Measurements from ENCODE around the gene AGBL5. TPM values are rescaled to one million over a fixed set of nuclear protein-coding genes. Genes with fewer than 3 reads are reported as not detected.
A peak's percentile ranks its signal among the peaks of the same experiment; 100 is the strongest.

Gene AGBL5
- total and polyA plus RNA-seq, 4 donors, result 11.5 to 16.7 (median 14.6) TPM

DNA sequence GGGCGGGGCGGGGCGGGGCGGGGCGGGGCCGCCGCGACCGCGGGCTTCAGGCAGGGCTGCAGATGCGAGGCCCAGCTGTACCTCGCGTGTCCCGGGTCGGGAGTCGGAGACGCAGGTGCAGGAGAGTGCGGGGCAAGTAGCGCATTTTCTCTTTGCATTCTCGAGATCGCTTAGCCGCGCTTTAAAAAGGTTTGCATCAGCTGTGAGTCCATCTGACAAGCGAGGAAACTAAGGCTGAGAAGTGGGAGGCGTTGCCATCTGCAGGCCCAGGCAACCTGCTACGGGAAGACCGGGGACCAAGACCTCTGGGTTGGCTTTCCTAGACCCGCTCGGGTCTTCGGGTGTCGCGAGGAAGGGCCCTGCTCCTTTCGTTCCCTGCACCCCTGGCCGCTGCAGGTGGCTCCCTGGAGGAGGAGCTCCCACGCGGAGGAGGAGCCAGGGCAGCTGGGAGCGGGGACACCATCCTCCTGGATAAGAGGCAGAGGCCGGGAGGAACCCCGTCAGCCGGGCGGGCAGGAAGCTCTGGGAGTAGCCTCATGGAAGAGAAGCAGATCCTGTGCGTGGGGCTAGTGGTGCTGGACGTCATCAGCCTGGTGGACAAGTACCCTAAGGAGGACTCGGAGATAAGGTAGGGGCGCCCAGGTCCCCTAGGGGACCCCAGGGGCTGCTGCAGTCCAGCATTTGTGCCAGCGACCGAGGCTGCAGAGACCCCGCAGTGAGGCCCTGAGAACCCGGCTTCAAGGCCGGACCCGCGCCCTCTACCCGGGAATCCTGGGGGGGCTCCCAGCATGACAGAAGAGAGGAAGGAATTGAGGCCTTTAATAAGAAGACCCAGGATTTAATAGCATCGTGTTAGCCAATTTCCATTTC, 35.5 kb downstream of the AGBL5 start, which contains the start of gene KHK:
Gene KHK, plus strand, starts transcription at position 49 of the 870 bp plus-strand sequence. Its CDS starts 488 bp downstream, at position 537.
- peak; percentile 75 to 85 for DNase-seq
- Histone ChIP-seq H3K4me1 (ENCODE audit: control insufficient read depth in 1 of 2, insufficient read depth in 2 of 2, low read length in 2 of 2) (no peaks in the 10 kb centered on the region), H3K36me3 (ENCODE audit: control insufficient read depth in 1 of 2, insufficient read depth in 2 of 2, low read length in 1 of 2) (peaks cover 0 to 2% of the 10 kb centered on the region in 2 donors), H3K4me3 (ENCODE audit: low read length in 2 of 2) (peak within 1 kb of the TSS; percentile 21 to 56), H3K27me3 (ENCODE audit: control insufficient read depth in 1 of 2, insufficient read depth in 2 of 2, low read length in 1 of 2) (no peaks in the 10 kb centered on the region), H3K9me3 (ENCODE audit: control insufficient read depth, low read length) (no peaks in the 10 kb centered on the region), H3K27ac (ENCODE audit: low read depth in 1 of 2, low read length in 2 of 2) (peak within 1 kb of the TSS in 1 of 2 donors; percentile 70)
- ATAC-seq (ENCODE audit: low FRiP score), result peak; percentile 3
- 7 to 9% methylated on average over 50 to 54 of the region's 54 CpGs for WGBS, 2 donors
- intact Hi-C loops (cut with DNase I), result loop anchor here (5.0 kb wide), 3 partner anchors 35 to 125 kb away; partner anchors contain the start of genes AGBL5 (in 1 of the 2) and PREB (in 1 of the 2)

DNA sequence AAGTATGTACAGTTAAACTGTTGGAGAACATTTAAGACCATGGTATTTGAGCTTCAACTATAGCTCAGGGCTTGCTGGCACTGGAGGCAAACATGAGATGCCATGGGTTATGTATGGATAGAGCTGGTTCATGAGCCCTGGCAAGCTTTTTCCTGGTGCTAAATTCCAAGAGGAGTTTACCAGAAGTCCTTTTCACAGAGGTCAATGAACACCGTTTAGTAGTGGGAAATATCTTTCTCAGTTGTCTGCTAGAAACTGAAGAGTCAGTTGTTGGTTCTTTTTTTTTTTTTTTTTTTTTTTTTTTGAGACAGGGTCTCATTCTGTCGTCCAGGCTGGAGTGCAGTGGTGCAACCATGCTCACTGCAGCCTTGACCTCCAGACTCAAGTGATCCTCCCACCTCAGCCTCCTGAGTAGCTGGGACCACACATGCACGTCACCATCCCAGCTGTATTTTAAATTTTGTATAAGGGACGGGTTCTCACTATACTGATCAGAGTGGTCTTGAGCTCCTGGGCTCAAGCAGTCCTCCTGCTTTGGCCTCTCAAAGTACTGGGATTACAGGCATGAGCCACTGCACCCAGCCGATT, 36.4 kb downstream of the AGBL5 start:
- Histone ChIP-seq H3K27ac (ENCODE audit: low read depth in 1 of 2, low read length in 2 of 2) (no peak overlapping the region), H3K27me3 (ENCODE audit: control insufficient read depth in 1 of 2, insufficient read depth in 2 of 2, low read length in 1 of 2) (no peaks in the 10 kb centered on the region), H3K9me3 (ENCODE audit: control insufficient read depth, low read length) (no peaks in the 10 kb centered on the region), H3K36me3 (ENCODE audit: control insufficient read depth in 1 of 2, insufficient read depth in 2 of 2, low read length in 1 of 2) (no peaks in the 10 kb centered on the region), H3K4me1 (ENCODE audit: control insufficient read depth in 1 of 2, insufficient read depth in 2 of 2, low read length in 2 of 2) (no peaks in the 10 kb centered on the region), H3K4me3 (ENCODE audit: low read length in 2 of 2) (no peak overlapping the region)
- 81 to 82% methylated on average over 5 of the region's 5 CpGs for WGBS, 2 donors
- intact Hi-C loops (cut with DNase I), result loop anchor here (5.0 kb wide), 3 partner anchors 36 to 126 kb away; partner anchors contain the start of genes AGBL5 (in 1 of the 2) and PREB (in 1 of the 2)
- ATAC-seq (ENCODE audit: low FRiP score) (no peak), DNase-seq (no peak)

GRCh38 chr2:27088634-27089033, 37.2 kb downstream of the AGBL5 start:
- Histone ChIP-seq H3K9me3 (ENCODE audit: control insufficient read depth, low read length) (no peaks in the 10 kb centered on the region), H3K27ac (ENCODE audit: low read depth in 1 of 2, low read length in 2 of 2) (no peak overlapping the region), H3K36me3 (ENCODE audit: control insufficient read depth in 1 of 2, insufficient read depth in 2 of 2, low read length in 1 of 2) (no peaks in the 10 kb centered on the region), H3K27me3 (ENCODE audit: control insufficient read depth in 1 of 2, insufficient read depth in 2 of 2, low read length in 1 of 2) (no peaks in the 10 kb centered on the region), H3K4me1 (ENCODE audit: control insufficient read depth in 1 of 2, insufficient read depth in 2 of 2, low read length in 2 of 2) (no peaks in the 10 kb centered on the region), H3K4me3 (ENCODE audit: low read length in 2 of 2) (no peak overlapping the region)
- DNase-seq, result no peak
- 92 to 94% methylated on average over 6 of the region's 6 CpGs for WGBS, 2 donors
- intact Hi-C loops (cut with DNase I), result loop anchor here (5.0 kb wide), 3 partner anchors 36 to 126 kb away; partner anchors contain the start of genes AGBL5 (in 1 of the 2) and PREB (in 1 of the 2)
- ATAC-seq (ENCODE audit: low FRiP score), result no peak

GRCh38 chr2:27089111-27089954, 37.9 kb downstream of the AGBL5 start:
- H3K9me3 ChIP-seq (ENCODE audit: control insufficient read depth, low read length), result no peaks in the 10 kb centered on the region
- ATAC-seq (ENCODE audit: low FRiP score) (no peak), DNase-seq (no peak)
- no peak overlapping the region for H3K27ac ChIP-seq (ENCODE audit: low read depth in 1 of 2, low read length in 2 of 2)
- no peaks in the 10 kb centered on the region for H3K4me1 ChIP-seq (ENCODE audit: control insufficient read depth in 1 of 2, insufficient read depth in 2 of 2, low read length in 2 of 2)
- H3K27me3 ChIP-seq (ENCODE audit: control insufficient read depth in 1 of 2, insufficient read depth in 2 of 2, low read length in 1 of 2), result no peaks in the 10 kb centered on the region
- H3K36me3 ChIP-seq (ENCODE audit: control insufficient read depth in 1 of 2, insufficient read depth in 2 of 2, low read length in 1 of 2), result no peaks in the 10 kb centered on the region
- intact Hi-C loops (cut with DNase I), result loop anchor here (5.0 kb wide), 3 partner anchors 37 to 127 kb away; partner anchors contain the start of genes AGBL5 (in 1 of the 2) and PREB (in 1 of the 2)
- WGBS, 2 donors, result 89 to 91% methylated on average over 14 of the region's 14 CpGs
- no peak overlapping the region for H3K4me3 ChIP-seq (ENCODE audit: low read length in 2 of 2)

DNA sequence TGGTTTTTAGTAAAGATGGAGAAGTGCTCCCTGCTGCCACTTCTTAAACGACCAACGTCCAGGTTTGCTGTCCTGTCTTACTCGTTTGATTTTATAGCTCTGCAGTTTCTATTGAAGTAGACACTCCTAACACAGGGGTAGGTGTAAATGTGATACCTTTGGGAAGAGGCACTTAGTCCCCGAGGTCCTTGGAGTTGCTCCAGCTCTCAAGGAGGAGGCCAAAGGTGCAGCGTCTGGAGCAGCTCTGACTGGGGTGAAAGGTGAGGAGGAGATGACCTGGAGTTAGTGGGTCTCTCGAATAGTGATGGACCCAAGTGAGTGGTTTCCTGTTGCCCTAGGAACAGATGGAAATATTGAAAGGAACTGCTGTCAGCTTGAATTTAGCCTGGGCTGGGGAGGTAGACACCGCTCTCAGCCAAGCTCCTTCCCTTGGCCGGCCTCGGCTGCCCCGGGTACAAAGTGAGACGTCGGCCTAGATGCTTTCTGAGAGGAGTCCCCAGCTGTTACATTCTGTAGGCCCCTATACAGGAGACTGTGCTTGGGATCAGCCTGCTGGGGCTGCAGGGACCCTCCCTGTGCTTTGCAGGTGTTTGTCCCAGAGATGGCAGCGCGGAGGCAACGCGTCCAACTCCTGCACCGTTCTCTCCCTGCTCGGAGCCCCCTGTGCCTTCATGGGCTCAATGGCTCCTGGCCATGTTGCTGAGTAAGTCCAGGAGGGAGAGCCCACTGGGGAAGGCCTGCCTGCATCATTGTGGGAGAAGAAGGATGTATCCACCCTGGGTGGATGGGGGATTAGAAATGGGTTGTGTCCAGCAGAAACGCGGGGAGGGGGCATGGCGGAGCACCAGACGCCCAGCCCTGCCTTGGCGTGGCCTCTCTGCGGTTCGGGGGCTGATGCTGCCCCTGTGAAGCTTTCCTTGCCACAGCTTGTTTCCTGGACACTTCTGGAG, 40.6 kb downstream of the AGBL5 start:
- no peak for ATAC-seq (ENCODE audit: low FRiP score)
- Histone ChIP-seq H3K36me3 (ENCODE audit: control insufficient read depth in 1 of 2, insufficient read depth in 2 of 2, low read length in 1 of 2) (no peaks in the 10 kb centered on the region), H3K27ac (ENCODE audit: low read depth in 1 of 2, low read length in 2 of 2) (no peak overlapping the region), H3K27me3 (ENCODE audit: control insufficient read depth in 1 of 2, insufficient read depth in 2 of 2, low read length in 1 of 2) (no peaks in the 10 kb centered on the region), H3K9me3 (ENCODE audit: control insufficient read depth, low read length) (no peaks in the 10 kb centered on the region), H3K4me1 (ENCODE audit: control insufficient read depth in 1 of 2, insufficient read depth in 2 of 2, low read length in 2 of 2) (no peaks in the 10 kb centered on the region), H3K4me3 (ENCODE audit: low read length in 2 of 2) (no peak overlapping the region)
- DNase-seq, result peak in 1 of 2 donors; percentile 62
- WGBS, 2 donors, result 81 to 83% methylated on average over 25 of the region's 25 CpGs
- intact Hi-C loops (cut with DNase I), result loop anchor here in 1 of 2 donors (10.0 kb wide), 1 partner anchor 103 kb away; no protein-coding TSS in a partner anchor

DNA sequence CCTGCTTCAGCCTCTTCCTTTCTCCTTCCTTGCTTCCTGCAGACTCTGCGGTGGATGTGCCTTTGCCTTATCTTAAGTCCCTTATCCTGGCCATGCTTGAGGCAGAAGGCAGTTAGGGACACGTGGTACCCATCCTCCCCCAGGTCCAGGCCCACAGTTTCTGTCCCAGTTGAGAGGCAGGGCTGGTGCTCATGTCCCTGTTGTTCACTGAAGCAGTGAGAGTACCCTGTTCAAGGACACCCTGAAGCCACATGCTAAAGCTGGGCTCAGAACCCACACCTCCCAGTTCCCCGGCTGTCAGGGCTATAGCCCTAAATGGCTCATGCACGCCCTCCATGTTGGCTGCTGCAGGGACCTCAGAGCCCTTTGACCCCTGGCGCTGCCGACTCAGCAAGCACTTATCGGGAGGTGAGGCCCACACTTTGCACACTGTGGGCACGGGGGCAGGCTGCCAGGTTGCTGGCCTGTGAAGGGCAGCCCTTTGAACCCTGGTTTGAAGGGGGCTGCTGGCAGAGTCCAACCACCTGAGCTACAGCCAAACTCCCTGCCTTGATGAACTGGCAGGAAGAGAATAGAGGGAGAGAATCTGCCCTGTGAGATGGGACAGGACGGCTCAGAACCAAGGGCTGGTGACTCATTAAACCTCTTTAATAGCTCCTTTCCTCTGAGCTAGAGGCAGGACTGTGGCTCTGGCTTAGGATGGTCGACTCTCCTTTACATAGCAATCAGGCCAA, 41.4 kb downstream of the AGBL5 start:
- 75 to 84% methylated on average over 9 to 10 of the region's 10 CpGs for WGBS, 2 donors
- H3K27me3 ChIP-seq (ENCODE audit: control insufficient read depth in 1 of 2, insufficient read depth in 2 of 2, low read length in 1 of 2), result no peaks in the 10 kb centered on the region
- H3K4me3 ChIP-seq (ENCODE audit: low read length in 2 of 2), result no peak overlapping the region
- H3K9me3 ChIP-seq (ENCODE audit: control insufficient read depth, low read length), result no peaks in the 10 kb centered on the region
- no peak overlapping the region for H3K27ac ChIP-seq (ENCODE audit: low read depth in 1 of 2, low read length in 2 of 2)
- no peak for ATAC-seq (ENCODE audit: low FRiP score)
- H3K4me1 ChIP-seq (ENCODE audit: control insufficient read depth in 1 of 2, insufficient read depth in 2 of 2, low read length in 2 of 2), result no peaks in the 10 kb centered on the region
- peak in 1 of 2 donors; percentile 58 for DNase-seq
- intact Hi-C loops (cut with DNase I), result loop anchor here in 1 of 2 donors (10.0 kb wide), 1 partner anchor 102 kb away; no protein-coding TSS in a partner anchor
- no peaks in the 10 kb centered on the region for H3K36me3 ChIP-seq (ENCODE audit: control insufficient read depth in 1 of 2, insufficient read depth in 2 of 2, low read length in 1 of 2)

Data from aorta (tissue), 5 donors.